Mesodermal cell (in vitro differentiated cells): ENCODE measurements around the gene FXYD5.

Experiments
- H3K27ac ChIP-seq: 2 replicates; pipeline ENCODE4 v1.7.0; 2013; ENCODE audit warnings: mild to moderate bottlenecking, low read depth, low read length, moderate library complexity; ENCODE audit not compliant: severe bottlenecking
- H3K36me3 ChIP-seq: 2 replicates; pipeline ENCODE4 v1.7.1; 2013; ENCODE audit warnings: mild to moderate bottlenecking, low read length, moderate library complexity; ENCODE audit not compliant: control insufficient read depth, insufficient read depth
- H3K4me1 ChIP-seq: one replicate; pipeline ENCODE4 v1.7.1; 2013; ENCODE audit warnings: mild to moderate bottlenecking, low read length; ENCODE audit not compliant: insufficient read depth, control insufficient read depth, poor library complexity, severe bottlenecking
- H3K4me3 ChIP-seq: 2 replicates; pipeline ENCODE4 v1.7.0; 2013; ENCODE audit warnings: low read length, control low read depth, mild to moderate bottlenecking; ENCODE audit not compliant: insufficient read depth, poor library complexity, severe bottlenecking; ENCODE audit errors: extremely low read depth
- H3K9me3 ChIP-seq: 2 replicates; pipeline ENCODE4 v1.7.1; 2013; ENCODE audit warnings: mild to moderate bottlenecking, low read length, moderate library complexity; ENCODE audit not compliant: control insufficient read depth
- WGBS, 2 experiments: methylation state at CpG; one replicate each; pipeline ENCODE4 v1.1.5; 2013; ENCODE audit warnings: missing lambda C conversion rate in 2 of 2; ENCODE audit not compliant: insufficient coverage in 2 of 2; 5-methylcytosine and 5-hydroxymethylcytosine counted together

FXYD5 gene

DNA sequence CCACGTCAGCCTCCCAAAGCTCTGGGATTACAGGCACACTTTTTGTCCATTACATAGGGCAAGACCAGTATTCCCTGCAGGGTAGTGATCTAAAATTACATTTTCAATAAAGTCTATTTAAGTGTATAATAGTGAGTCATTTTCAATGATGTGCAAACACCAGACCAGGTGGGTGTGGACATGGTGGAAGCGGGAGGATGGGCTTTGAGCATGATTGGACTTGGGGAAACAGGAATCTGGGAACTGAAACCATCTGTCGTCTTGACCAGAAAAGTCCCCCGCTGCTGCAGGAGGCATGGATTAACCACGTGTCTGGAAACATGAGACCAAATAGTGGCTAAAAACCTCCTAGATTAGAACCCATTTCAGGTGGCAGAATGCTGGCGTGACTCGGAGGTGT, 34.0 kb upstream of the FXYD5 start:
- Histone ChIP-seq H3K36me3 (no peaks in the 10 kb centered on the region), H3K4me1 (no peaks in the 10 kb centered on the region), H3K27ac (no peak overlapping the region), H3K9me3 (no peaks in the 10 kb centered on the region), H3K4me3 (no peak overlapping the region)
- WGBS, 2 experiments, result 89 to 98% methylated on average over 5 to 7 of the region's 7 CpGs

- Histone ChIP-seq H3K9me3 (no peaks in the 10 kb centered on the region), H3K36me3 (no peaks in the 10 kb centered on the region), H3K4me1 (no peaks in the 10 kb centered on the region), H3K4me3 (no peak overlapping the region), H3K27ac (no peak overlapping the region)
- 83 to 95% methylated on average over 1 to 6 of the region's 7 CpGs for WGBS, 2 experiments
These were observed 33.6 kb upstream of the FXYD5 start for GRCh38 chr19:35120898-35121297.

DNA sequence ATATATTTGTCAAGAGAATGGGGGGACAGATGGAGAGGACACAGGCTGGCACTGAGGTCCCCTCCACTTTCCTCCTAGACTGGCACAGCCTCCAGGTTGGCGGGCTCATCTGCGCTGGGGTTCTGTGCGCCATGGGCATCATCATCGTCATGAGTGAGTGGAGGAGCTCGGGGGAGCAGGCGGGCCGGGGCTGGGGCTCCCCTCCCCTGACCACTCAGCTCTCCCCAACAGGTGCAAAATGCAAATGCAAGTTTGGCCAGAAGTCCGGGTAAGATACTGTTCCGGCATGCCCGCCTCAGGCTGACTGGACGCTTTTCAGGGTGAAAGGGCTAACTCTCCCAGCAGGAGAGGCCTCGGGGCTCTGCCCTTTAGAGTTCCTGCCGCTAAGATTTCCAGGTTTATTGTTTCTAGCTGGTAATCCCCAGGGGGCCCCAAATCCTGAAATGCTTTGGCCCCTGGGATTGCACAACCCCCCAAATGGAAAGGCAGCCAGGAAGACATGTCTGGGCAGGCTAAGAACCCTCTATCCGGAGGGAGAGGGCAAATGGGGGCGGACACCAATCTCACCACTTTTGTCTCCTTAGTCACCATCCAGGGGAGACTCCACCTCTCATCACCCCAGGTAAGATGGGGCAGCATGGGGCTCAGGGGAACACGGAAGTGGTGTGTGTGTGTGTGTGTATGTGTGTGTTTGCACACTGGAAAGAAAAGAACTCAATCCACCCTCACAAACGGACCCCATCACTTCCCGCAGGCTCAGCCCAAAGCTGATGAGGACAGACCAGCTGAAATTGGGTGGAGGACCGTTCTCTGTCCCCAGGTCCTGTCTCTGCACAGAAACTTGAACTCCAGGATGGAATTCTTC, 31.6 kb upstream of the FXYD5 start:
- no peak overlapping the region for H3K27ac ChIP-seq
- 79 to 83% methylated on average over 11 to 14 of the region's 19 CpGs for WGBS, 2 experiments
- no peaks in the 10 kb centered on the region for H3K4me1 ChIP-seq
- H3K36me3 ChIP-seq, result no peaks in the 10 kb centered on the region
- no peak overlapping the region for H3K4me3 ChIP-seq
- no peaks in the 10 kb centered on the region for H3K9me3 ChIP-seq

DNA sequence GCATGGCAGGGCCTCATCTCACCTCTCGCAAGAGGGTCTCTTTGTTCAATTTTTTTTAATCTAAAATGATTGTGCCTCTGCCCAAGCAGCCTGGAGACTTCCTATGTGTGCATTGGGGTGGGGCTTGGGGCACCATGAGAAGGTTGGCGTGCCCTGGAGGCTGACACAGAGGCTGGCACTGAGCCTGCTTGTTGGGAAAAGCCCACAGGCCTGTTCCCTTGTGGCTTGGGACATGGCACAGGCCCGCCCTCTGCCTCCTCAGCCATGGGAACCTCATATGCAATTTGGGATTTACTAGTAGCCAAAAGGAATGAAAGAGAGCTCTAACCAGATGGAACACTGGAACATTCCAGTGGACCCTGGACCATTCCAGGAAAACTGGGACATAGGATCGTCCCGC, 31.0 kb upstream of the FXYD5 start:
- Histone ChIP-seq H3K27ac (no peak overlapping the region), H3K4me1 (no peaks in the 10 kb centered on the region), H3K36me3 (no peaks in the 10 kb centered on the region), H3K4me3 (no peak overlapping the region), H3K9me3 (no peaks in the 10 kb centered on the region)
- 90 to 93% methylated on average over 2 to 4 of the region's 5 CpGs for WGBS, 2 experiments

DNA sequence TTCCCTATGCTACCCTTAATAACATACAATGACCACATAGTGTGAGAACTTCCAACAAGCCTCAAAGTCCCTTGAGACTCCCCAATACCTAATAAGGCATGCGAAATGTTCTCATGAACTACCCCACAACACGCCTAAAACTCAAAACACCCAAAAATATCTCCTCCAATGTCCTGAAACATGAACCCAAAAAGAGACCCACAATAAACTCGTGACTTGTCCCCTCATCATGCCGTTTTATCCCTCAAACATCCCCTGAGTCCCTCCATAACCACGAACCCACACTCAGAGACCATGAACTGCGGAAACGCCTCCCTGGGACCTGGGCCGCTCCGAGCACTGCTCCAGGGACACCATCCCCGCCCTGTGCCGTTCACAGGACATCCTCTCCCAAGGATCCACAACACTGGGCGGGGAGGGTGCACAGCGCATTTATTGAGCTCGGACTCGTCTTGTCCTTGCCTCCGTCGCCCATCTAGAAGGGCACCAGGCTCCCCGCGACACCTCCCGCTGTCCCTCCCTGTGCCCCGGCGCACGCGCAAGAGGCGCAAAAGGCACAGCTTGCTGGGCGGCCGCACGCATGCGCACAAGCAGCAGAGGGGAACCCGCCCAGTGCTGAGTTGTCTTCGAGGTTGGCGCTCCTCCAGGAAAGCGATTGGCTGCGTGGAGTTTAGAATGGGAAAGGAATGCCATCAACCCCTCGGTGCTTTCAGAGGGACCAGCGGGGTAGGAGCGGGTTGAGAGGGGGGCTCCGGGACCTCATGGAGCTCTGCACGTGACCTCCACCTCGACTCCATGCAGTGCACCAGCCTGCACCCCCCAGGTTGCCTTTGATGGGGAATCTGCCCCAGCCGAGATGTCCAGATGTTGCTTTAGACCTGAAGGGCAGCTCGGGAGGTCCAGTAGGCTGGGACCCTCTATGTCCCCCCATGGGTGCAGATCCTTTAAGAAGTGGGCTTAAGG, 30.2 kb upstream of the FXYD5 start:
- Histone ChIP-seq H3K4me1 (no peaks in the 10 kb centered on the region), H3K36me3 (no peaks in the 10 kb centered on the region), H3K27ac (no peak overlapping the region), H3K9me3 (no peaks in the 10 kb centered on the region), H3K4me3 (no peak overlapping the region)
- WGBS, 2 experiments, result 91 to 94% methylated on average over 38 to 42 of the region's 42 CpGs

GRCh38 chr19:35125270-35125717, 29.2 kb upstream of the FXYD5 start:
- 97% methylated on average over 18 to 19 of the region's 19 CpGs for WGBS, 2 experiments
- H3K27ac ChIP-seq, result no peak overlapping the region
- H3K4me3 ChIP-seq, result no peak overlapping the region
- H3K36me3 ChIP-seq, result no peaks in the 10 kb centered on the region
- no peaks in the 10 kb centered on the region for H3K4me1 ChIP-seq
- no peaks in the 10 kb centered on the region for H3K9me3 ChIP-seq

- no peak overlapping the region for H3K27ac ChIP-seq
- no peaks in the 10 kb centered on the region for H3K4me1 ChIP-seq
- 92 to 94% methylated on average over 33 to 35 of the region's 35 CpGs for WGBS, 2 experiments
These were observed 28.5 kb upstream of the FXYD5 start for GRCh38 chr19:35125749-35126623.

DNA sequence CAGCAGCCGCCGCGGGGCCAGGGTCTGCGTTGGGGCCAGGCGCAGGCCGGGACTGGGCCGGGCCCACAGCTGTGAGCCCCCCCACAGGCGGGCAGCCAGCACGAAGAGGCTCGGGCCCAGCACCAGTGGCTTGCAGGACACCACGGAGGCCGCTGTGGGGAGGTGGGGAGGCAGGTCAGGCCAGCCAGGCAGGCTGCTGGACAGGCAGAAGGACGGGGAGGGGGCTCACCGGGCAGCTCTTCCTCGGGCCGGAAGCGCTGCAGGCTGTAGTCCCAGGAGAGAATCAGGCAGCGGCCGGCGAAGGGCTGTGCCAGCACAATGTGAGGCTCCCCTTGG, 27.9 kb upstream of the FXYD5 start:
- H3K36me3 ChIP-seq, result no peaks in the 10 kb centered on the region
- H3K9me3 ChIP-seq, result no peaks in the 10 kb centered on the region
- no peaks in the 10 kb centered on the region for H3K4me1 ChIP-seq
- no peak overlapping the region for H3K27ac ChIP-seq
- 88% methylated on average over 16 to 20 of the region's 20 CpGs for WGBS, 2 experiments
- no peak overlapping the region for H3K4me3 ChIP-seq

More at GRCh38 chr19:35125749-35126623, 28.5 kb upstream of the FXYD5 start:
- H3K36me3 ChIP-seq, result no peaks in the 10 kb centered on the region
- no peak overlapping the region for H3K4me3 ChIP-seq
- H3K9me3 ChIP-seq, result no peaks in the 10 kb centered on the region

GRCh38 chr19:35127871-35128270, 26.7 kb upstream of the FXYD5 start:
- Histone ChIP-seq H3K4me1 (no peaks in the 10 kb centered on the region), H3K36me3 (no peaks in the 10 kb centered on the region), H3K27ac (no peak overlapping the region), H3K4me3 (no peak overlapping the region), H3K9me3 (no peaks in the 10 kb centered on the region)
- 74 to 82% methylated on average over 3 to 5 of the region's 7 CpGs for WGBS, 2 experiments

- Histone ChIP-seq H3K9me3 (no peaks in the 10 kb centered on the region), H3K4me1 (no peaks in the 10 kb centered on the region), H3K36me3 (no peaks in the 10 kb centered on the region), H3K27ac (no peak overlapping the region), H3K4me3 (no peak overlapping the region)
- WGBS, 2 experiments, result 94 to 95% methylated on average over 7 to 8 of the region's 9 CpGs
These were observed 26.0 kb upstream of the FXYD5 start for GRCh38 chr19:35128398-35129057.
